Esophagus muscularis mucosa (tissue), 4 donors: ENCODE measurements around the gene NUP188. TPM values are rescaled to one million over a fixed set of nuclear protein-coding genes. Genes with fewer than 3 reads are reported as not detected.

Source experiments
- DNase-seq: peaks from one replicate; pipeline ENCODE4 v3.0.0-alpha.2; 2017; ENCODE audit errors: extremely low spot score
- H3K27ac ChIP-seq, 4 donors: fragments of 200-600 bp; sonication (generic); replicated peaks in 1 of 4; 1 replicate in 3 of 4; 2 replicates in 1 of 4; pipeline ENCODE4 v1.5.1; 2016 to 2019; ENCODE audit warnings: mild to moderate bottlenecking in 1 of 4
- H3K27me3 ChIP-seq, 4 donors: fragments of 200-600 bp; sonication (generic); one replicate each; pipeline versions ENCODE4 v1.5.1 to v1.6.0; 2016 to 2019
- H3K36me3 ChIP-seq, 4 donors: fragments of 200-600 bp; sonication (generic); one replicate each; pipeline ENCODE4 v1.5.1; 2016 to 2019
- H3K4me1 ChIP-seq, 4 donors: fragments of 200-600 bp; sonication (generic); one replicate each; pipeline ENCODE4 v1.5.1; 2016 to 2019
- H3K4me3 ChIP-seq, 4 donors: fragments of 200-600 bp; sonication (generic); 1 replicate in 2 of 4; 2 replicates in 2 of 4; pipeline ENCODE4 v1.5.1; 2016 to 2019; ENCODE audit warnings: mild to moderate bottlenecking in 4 of 4, moderate library complexity in 1 of 4
- H3K9me3 ChIP-seq, 4 donors: fragments of 200-600 bp; sonication (generic); 1 replicate in 3 of 4; 2 replicates in 1 of 4; pipeline ENCODE4 v1.5.1; 2016 to 2019
- CTCF ChIP-seq, 3 experiments: fragments of 200-600 bp in 2 of 3; fragments of 450-650 bp in 1 of 3; sonication (generic) in 2 of 3; IDR thresholded peaks; one replicate each; pipeline ENCODE4 v1.5.1; 2017 to 2019; ENCODE audit warnings: antibody characterized with exemption in 3 of 3, mild to moderate bottlenecking in 2 of 3, moderate library complexity in 1 of 3
- EP300 ChIP-seq: sonication (generic); formaldehyde crosslinking; IDR thresholded peaks from one replicate; pipeline ENCODE4 v1.6.1; 2017; ENCODE audit warnings: antibody characterized with exemption
- POLR2A ChIP-seq: fragments of 450-650 bp; IDR thresholded peaks from one replicate; pipeline ENCODE4 v1.6.1; 2017; ENCODE audit warnings: antibody characterized with exemption, moderate library complexity, mild to moderate bottlenecking, low read depth
- POLR2AphosphoS5 ChIP-seq, 2 donors: sonication (generic); formaldehyde crosslinking; IDR thresholded peaks; one replicate each; pipeline ENCODE4 v1.6.1; 2017; ENCODE audit warnings: antibody characterized with exemption in 2 of 2
- WGBS: methylation state at CpG from one replicate; pipeline ENCODE4 v1.1.5; 2018; 5-methylcytosine and 5-hydroxymethylcytosine counted together
- intact Hi-C: fragments of 100-400 bp; cut with DNase I; formaldehyde crosslinking; loops from one replicate; pipeline ENCODE4 v1.15.1; 2023
- total RNA-seq, 4 donors: library from RNA; depleted of rRNA; stranded (reverse); fragments of >200 nt; gene quantifications; one replicate each; pipeline versions ENCODE4 v1.1.0 to v1.2.1, GENCODE V29; 2016

The NUP188 gene
- total RNA-seq, 4 donors from 2014 or later = 22.9 to 34.0 (median 29.4) TPM

GRCh38 chr9:129042016-129042415, 94.5 kb downstream of the NUP188 start:
- peaks cover 38 to 67% (median 63%) of the 10 kb centered on the region in 4 donors for H3K36me3 ChIP-seq
- WGBS = 91% methylated on average over 13 of the region's 16 CpGs
- intact Hi-C loops = no loop called here

GRCh38 chr9:129052592-129052991, 105.1 kb downstream of the NUP188 start:
- no peaks in the 10 kb centered on the region for H3K9me3 ChIP-seq
- no peak overlapping the region for H3K27ac ChIP-seq
- no peaks in the 10 kb centered on the region for H3K4me1 ChIP-seq
- intact Hi-C loops = no loop called here
- no peak overlapping the region for H3K4me3 ChIP-seq
- WGBS = 73% methylated on average over 8 of the region's 8 CpGs
- TF ChIP-seq EP300 = no peak
- no peak for TF ChIP-seq CTCF (IDR thresholded peaks at IDR 0.05)
- DNase-seq = no peak
- H3K27me3 ChIP-seq = no peaks in the 10 kb centered on the region
- peaks cover 48 to 100% (median 83%) of the 10 kb centered on the region in 4 donors for H3K36me3 ChIP-seq

More at GRCh38 chr9:129042016-129042415, 94.5 kb downstream of the NUP188 start:
- Histone ChIP-seq H3K9me3 (no peaks in the 10 kb centered on the region), H3K27ac (no peak overlapping the region), H3K4me1 (peaks cover 19 to 37% (median 26%) of the 10 kb centered on the region in 4 donors), H3K4me3 (no peak overlapping the region), H3K27me3 (no peaks in the 10 kb centered on the region)
- TF ChIP-seq CTCF (IDR thresholded peaks at IDR 0.05) = no peak
- TF ChIP-seq EP300 = no peak
- no peak for TF ChIP-seq POLR2AphosphoS5 (IDR thresholded peaks at IDR 0.05)
- no peak for TF ChIP-seq POLR2A
- DNase-seq = no peak

GRCh38 chr9:129053020-129053419, 105.5 kb downstream of the NUP188 start:
- Histone ChIP-seq H3K4me1 (no peaks in the 10 kb centered on the region), H3K36me3 (peaks cover 44 to 96% (median 82%) of the 10 kb centered on the region in 4 donors), H3K27me3 (no peaks in the 10 kb centered on the region), H3K4me3 (no peak overlapping the region), H3K27ac (no peak overlapping the region), H3K9me3 (no peaks in the 10 kb centered on the region)
- TF ChIP-seq POLR2AphosphoS5 (IDR thresholded peaks at IDR 0.05) = no peak
- no peak for TF ChIP-seq EP300
- TF ChIP-seq POLR2A = no peak
- TF ChIP-seq CTCF (IDR thresholded peaks at IDR 0.05) = no peak
- intact Hi-C loops = no loop called here
- 92% methylated on average over 6 of the region's 6 CpGs for WGBS
- DNase-seq = no peak

GRCh38 chr9:129054163-129054851, 106.8 kb downstream of the NUP188 start:
- DNase-seq = no peak
- intact Hi-C loops = no loop called here
- TF ChIP-seq POLR2AphosphoS5 (IDR thresholded peaks at IDR 0.05) (no peak), POLR2A (no peak), CTCF (IDR thresholded peaks at IDR 0.05) (no peak), EP300 (no peak)
- 91% methylated on average over 5 of the region's 5 CpGs for WGBS
- H3K27me3 ChIP-seq = no peaks in the 10 kb centered on the region
- no peak overlapping the region for H3K4me3 ChIP-seq
- H3K36me3 ChIP-seq = peaks cover 37 to 95% (median 78%) of the 10 kb centered on the region in 4 donors
- no peaks in the 10 kb centered on the region for H3K4me1 ChIP-seq
- H3K9me3 ChIP-seq = no peaks in the 10 kb centered on the region
- H3K27ac ChIP-seq = no peak overlapping the region

Other genes with a start within 250 kb of the NUP188 start
- 1 to 10 TPM; 4.0 to 10.0 (median 7.6) TPM for gene PKN3, start 245.2 kb upstream of the NUP188 start, total RNA-seq
- 10 to 100 TPM; 23.3 to 35.7 (median 29.8) TPM for gene ZDHHC12, start 223.6 kb upstream of the NUP188 start, total RNA-seq
- gene ZER1, start 175.8 kb upstream of the NUP188 start, total RNA-seq = 100 to 1,000 TPM in 1 of 4 donors, 10 to 100 TPM in 3; 56.5 to 114 (median 79.4) TPM
- gene TBC1D13, start 160.4 kb upstream of the NUP188 start, total RNA-seq = 10 to 100 TPM; 12.4 to 20.8 (median 16.1) TPM
- 10 to 100 TPM; 21.4 to 44.5 (median 37.5) TPM for gene ENDOG, start 129.2 kb upstream of the NUP188 start, total RNA-seq
- 10 to 100 TPM; 15.3 to 36.5 (median 19.8) TPM for gene SPOUT1, start 117.9 kb upstream of the NUP188 start, total RNA-seq
- 1 to 10 TPM; 4.3 to 8.4 (median 6.2) TPM for gene KYAT1, start 65.7 kb upstream of the NUP188 start, total RNA-seq
- 10 to 100 TPM; 39.5 to 94.2 (median 55.6) TPM for gene LRRC8A, start 65.6 kb upstream of the NUP188 start, total RNA-seq
- gene PHYHD1, start 26.7 kb upstream of the NUP188 start, total RNA-seq = 10 to 100 TPM; 10.4 to 22.3 (median 12.0) TPM
- 10 to 100 TPM; 10.4 to 20.7 (median 14.1) TPM for gene DOLK, start 96 bp upstream of the NUP188 start, total RNA-seq
- gene SH3GLB2, start 80.6 kb downstream of the NUP188 start, total RNA-seq = 10 to 100 TPM; 71.6 to 92.3 (median 88.5) TPM
- 10 to 100 TPM; 23.9 to 44.2 (median 32.1) TPM for gene MIGA2, start 88.9 kb downstream of the NUP188 start, total RNA-seq
- gene DOLPP1, start 133.4 kb downstream of the NUP188 start, total RNA-seq = 1 to 10 TPM; 3.0 to 5.5 (median 4.3) TPM
- gene CRAT, start 163.1 kb downstream of the NUP188 start, total RNA-seq = 100 to 1,000 TPM in 2 of 4 donors, 10 to 100 TPM in 2; 73.9 to 117 (median 92.2) TPM
- gene PTPA, start 163.7 kb downstream of the NUP188 start, total RNA-seq = 10 to 100 TPM; 57.7 to 91.9 (median 77.4) TPM
- gene IER5L, start 230.6 kb downstream of the NUP188 start, total RNA-seq = 10 to 100 TPM in 3 of 4 donors, 1 to 10 TPM in 1; 5.0 to 24.2 (median 12.9) TPM